Glomerular endothelial cell (primary cell): ENCODE results near the gene PCA3. TPM values are rescaled to one million over a fixed set of nuclear protein-coding genes. Genes with fewer than 3 reads are reported as not detected.
A peak's percentile ranks its signal among the peaks of the same experiment; 100 is the strongest.

Source experiments
- DNase-seq: peaks from one replicate; pipeline ENCODE4 v3.0.0-alpha.2; 2011; ENCODE audit warnings: low read depth, low spot score; ENCODE audit errors: extremely low read depth
- total RNA-seq: library from RNA; depleted of rRNA; stranded (reverse); fragments of >200 nt; gene quantifications from 2 replicates; pipeline ENCODE4 v1.2.3, GENCODE V29; 2015

Gene PCA3
- total RNA-seq, 1 donor from 2014 or later, result not detected

DNA sequence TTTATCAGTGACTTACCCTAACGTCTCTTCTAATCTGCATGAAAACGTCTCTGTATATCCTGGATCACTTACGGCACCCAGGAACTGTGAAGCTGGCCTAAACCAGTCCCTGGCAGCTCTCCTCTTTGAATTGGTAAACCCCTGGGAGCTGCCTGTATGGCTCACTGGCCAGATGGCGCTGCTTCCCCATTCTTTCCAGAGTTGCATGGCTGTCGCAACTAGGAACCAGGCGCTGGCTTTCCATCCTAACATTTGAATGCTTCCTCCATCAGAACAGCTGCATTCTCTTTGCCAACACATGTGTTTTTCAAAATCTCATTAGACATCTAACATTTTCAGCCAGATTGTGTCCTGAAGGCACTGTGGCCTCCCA lies 8.0 kb upstream of the PCA3 start:
- no peak for DNase-seq

- no peak for DNase-seq
Observed at GRCh38 chr9:76756941-76757673, 7.1 kb upstream of the PCA3 start.

GRCh38 chr9:76758476-76758875 lies 5.8 kb upstream of the PCA3 start:
- no peak for DNase-seq

DNA sequence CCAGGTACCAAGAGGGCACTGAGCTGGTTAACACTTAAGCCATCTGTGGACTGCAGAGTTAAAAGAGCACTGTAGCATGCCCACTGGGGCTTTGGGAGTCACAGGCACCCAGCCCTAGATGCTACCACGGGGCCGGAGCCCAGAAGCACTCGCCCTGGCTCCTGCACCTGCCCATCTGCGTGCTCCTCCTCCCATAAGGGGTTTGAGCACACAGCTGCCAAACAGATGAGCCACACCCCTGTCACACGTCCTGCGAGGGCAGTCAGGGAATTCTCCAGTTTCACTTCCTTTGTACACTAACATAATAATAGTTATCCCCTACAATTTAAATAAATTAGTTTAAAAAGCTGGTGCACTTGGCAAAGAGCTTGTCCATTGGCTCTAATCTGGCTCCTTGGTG lies 4.5 kb upstream of the PCA3 start:
- no peak for DNase-seq

- DNase-seq, result peak; percentile 5
Observed at GRCh38 chr9:76761448-76761847, 2.8 kb upstream of the PCA3 start.

DNA sequence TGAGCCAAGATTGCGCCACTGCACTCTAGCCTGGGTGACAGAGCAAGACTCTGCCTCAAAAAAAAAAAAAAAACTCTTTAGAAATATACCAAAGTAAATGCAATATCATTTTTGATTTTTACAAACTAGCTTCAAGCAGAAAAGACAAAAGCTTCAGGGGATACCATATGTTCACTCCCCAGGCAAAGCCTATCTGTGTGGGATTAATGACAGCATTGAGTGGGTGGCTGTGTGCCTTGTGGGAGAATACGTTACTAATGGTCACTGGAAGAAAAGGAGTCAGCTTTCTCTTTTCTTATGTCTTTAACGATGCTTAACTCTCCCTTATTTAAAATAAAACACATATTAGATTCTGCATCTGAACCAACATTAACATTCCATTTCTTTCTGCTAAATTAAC lies 1.9 kb downstream of the PCA3 start:
- DNase-seq, result no peak

GRCh38 chr9:76772686-76773445 lies 8.6 kb downstream of the PCA3 start:
- DNase-seq, result no peak

GRCh38 chr9:76784881-76785280 lies 20.6 kb downstream of the PCA3 start:
- DNase-seq, result no peak

GRCh38 chr9:76785501-76785900 lies 21.3 kb downstream of the PCA3 start:
- DNase-seq, result no peak

- no peak for DNase-seq
Observed at GRCh38 chr9:76787677-76788076, 23.4 kb downstream of the PCA3 start.

- no peak for DNase-seq
Observed at GRCh38 chr9:76789840-76790239, 25.6 kb downstream of the PCA3 start.

DNA sequence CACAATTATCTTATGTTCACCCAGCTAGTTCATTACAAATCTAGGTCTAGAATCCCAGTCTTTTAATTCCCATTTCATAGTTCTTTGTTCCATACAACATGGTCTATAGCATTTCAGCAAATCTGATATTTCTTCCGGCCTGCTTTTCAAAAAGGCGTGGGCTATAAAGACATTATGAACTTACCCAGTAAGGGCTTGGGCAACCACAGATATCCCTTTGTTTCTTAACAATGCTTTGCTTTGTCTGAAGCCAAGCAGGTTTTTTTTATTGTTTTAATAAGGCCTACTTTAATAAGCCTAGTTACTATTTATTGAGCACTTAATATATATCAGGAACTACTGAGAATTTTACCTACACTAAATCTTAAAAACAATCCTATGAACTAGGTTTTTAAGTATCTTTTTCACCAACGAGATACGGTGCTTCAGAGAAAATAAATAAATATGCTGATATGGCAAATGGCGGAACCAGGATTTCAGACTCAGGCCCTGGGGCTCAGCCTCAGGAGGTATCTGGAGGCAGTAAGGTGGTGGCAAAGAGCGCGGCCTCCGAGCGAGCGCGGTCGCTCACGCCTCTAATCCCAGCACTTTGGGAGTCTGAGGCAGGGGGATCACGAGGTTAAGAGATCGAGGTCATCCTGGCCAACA lies 29.7 kb downstream of the PCA3 start:
- no peak for DNase-seq

- no peak for DNase-seq
Observed at GRCh38 chr9:76796296-76796695, 32.1 kb downstream of the PCA3 start.

DNA sequence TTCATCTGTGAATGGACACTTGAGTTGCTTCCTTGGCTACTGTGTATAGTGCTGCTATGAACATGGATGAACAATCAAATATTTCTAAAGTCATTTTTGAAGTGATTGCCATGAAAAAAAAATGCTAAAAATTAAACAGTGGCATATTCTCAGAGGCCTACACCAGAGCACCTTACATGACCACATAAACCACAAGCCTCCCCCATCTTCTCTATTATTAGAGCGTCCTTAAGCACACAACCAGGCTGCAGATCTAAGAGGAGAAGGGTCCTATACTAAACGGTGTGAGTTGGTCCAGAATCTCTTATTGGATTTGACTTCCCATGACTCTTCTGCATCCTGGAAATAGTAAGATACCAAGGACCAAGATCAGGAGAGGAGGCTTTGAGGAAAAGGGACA lies 34.3 kb downstream of the PCA3 start:
- DNase-seq, result no peak

- no peak for DNase-seq
Observed at GRCh38 chr9:76799473-76799872, 35.2 kb downstream of the PCA3 start.

- DNase-seq, result no peak
Observed at GRCh38 chr9:76800901-76801300, 36.7 kb downstream of the PCA3 start.

- no peak for DNase-seq
Observed at GRCh38 chr9:76803083-76803482, 38.8 kb downstream of the PCA3 start.

DNA sequence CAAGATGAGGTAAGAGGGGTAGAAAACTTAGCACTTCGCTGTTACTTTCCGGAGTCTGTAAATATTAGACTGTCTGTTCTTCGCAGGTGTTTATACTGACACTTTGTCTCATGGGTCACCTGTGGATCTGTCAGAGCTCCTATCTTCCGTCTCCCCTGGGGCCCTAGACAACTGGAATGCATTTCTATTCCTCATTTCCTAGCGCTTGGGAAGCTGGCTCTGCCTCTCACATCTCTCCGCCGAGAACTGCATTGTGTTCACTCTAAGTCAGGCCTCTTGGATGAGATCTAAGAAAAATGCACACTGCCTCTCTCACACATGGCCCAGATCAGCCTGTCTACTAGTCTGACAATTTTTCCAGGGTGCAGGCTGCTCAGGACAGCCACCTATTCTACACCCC lies 39.5 kb downstream of the PCA3 start:
- DNase-seq, result no peak

- DNase-seq, result no peak
Observed at GRCh38 chr9:76808636-76809035, 44.4 kb downstream of the PCA3 start.

DNA sequence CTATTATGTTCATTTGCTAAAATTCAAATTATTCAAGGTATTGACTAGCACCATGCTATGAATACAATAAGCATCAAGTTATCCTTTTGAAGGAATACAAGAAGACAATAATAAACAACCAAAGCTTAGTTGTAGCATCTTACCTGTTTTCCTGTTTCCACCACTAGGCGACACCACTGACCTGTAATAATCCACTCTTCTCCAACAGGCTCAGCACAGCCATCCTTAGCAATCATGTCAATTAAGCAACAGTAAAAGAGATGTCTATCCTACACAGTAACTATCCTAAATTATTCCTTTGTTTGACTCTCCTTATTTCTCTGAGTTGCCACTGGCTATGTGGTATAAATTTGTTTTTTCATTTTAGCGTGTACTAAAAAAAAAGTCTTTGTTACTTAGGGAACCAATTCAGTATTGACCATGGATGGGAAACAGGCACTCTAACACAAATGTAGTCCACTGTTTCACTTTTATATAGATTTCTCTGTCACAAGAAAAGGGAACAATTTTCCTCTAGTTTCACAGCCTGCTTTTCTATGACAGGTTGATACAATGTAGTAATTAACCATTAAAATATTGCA lies 46.2 kb downstream of the PCA3 start:
- peak; percentile 42 for DNase-seq

- no peak for DNase-seq
Observed at GRCh38 chr9:76812591-76812990, 48.4 kb downstream of the PCA3 start.

GRCh38 chr9:76817489-76817888 lies 53.3 kb downstream of the PCA3 start:
- no peak for DNase-seq
